ELR (cell line): Measurements from ENCODE around the gene HMCN2.
"Not testable (repeated sequence)": the region's sequence is repeated elsewhere in the genome, so short reads cannot be mapped to it uniquely, and the experiment has no call there.

ENCODE experiments used
- DNase-seq: peaks from one replicate; pipeline ENCODE4 v3.0.0-alpha.2; 2015; ENCODE audit warnings: low read depth

HMCN2 gene

GRCh38 chr9:130432796-130433167 lies 167.2 kb downstream of the HMCN2 start:
- no peak for DNase-seq

- DNase-seq = peak; percentile 52
These were observed 167.8 kb downstream of the HMCN2 start for GRCh38 chr9:130433168-130433946.

- DNase-seq = no peak
These were observed 168.3 kb downstream of the HMCN2 start for GRCh38 chr9:130433947-130434262.

- DNase-seq = not testable (repeated sequence)
These were observed 169.1 kb downstream of the HMCN2 start for GRCh38 chr9:130434656-130435055.

- no peak for DNase-seq
These were observed 171.6 kb downstream of the HMCN2 start for GRCh38 chr9:130437011-130437789.

- DNase-seq = no peak
These were observed 172.9 kb downstream of the HMCN2 start for GRCh38 chr9:130438382-130438981.

GRCh38 chr9:130441031-130441430 lies 175.5 kb downstream of the HMCN2 start:
- no peak for DNase-seq

- no peak for DNase-seq
These were observed 177.3 kb downstream of the HMCN2 start for GRCh38 chr9:130442746-130443455.

GRCh38 chr9:130443456-130443801 lies 177.9 kb downstream of the HMCN2 start:
- DNase-seq = no peak

GRCh38 chr9:130443840-130444492 lies 178.4 kb downstream of the HMCN2 start:
- no peak for DNase-seq

GRCh38 chr9:130444565-130445221 lies 179.1 kb downstream of the HMCN2 start, which contains the start of gene ASS1:
Gene ASS1 (plus strand): TSS chr9:130444961. CDS start chr9:130452229, 7,268 bp downstream.
- DNase-seq = peak; percentile 39

- peak; percentile 60 for DNase-seq
These were observed 179.9 kb downstream of the HMCN2 start for GRCh38 chr9:130445268-130445983.

- peak; percentile 62 for DNase-seq
These were observed 180.7 kb downstream of the HMCN2 start for GRCh38 chr9:130446101-130446861.

- DNase-seq = no peak
These were observed 181.7 kb downstream of the HMCN2 start for GRCh38 chr9:130447193-130447816.

GRCh38 chr9:130448035-130448624 lies 182.6 kb downstream of the HMCN2 start:
- DNase-seq = peak; percentile 42

GRCh38 chr9:130448771-130449603 lies 183.4 kb downstream of the HMCN2 start:
- no peak for DNase-seq

- DNase-seq = no peak
These were observed 184.9 kb downstream of the HMCN2 start for GRCh38 chr9:130450344-130451003.

- DNase-seq = no peak
These were observed 185.4 kb downstream of the HMCN2 start for GRCh38 chr9:130451004-130451390.
